HG02571 (cell line): ENCODE measurements around the gene KLRD1.
"Not testable (repeated sequence)": the region's sequence is repeated elsewhere in the genome, so short reads cannot be mapped to it uniquely, and the experiment has no call there.

ENCODE experiments used
- ATAC-seq: cut with Tn5 transposase; IDR thresholded peaks from one replicate; pipeline ENCODE4 v1.9.1; 2021; ENCODE audit warnings: mild to moderate bottlenecking, moderate library complexity; ENCODE audit not compliant: unreplicated experiment

KLRD1 gene

DNA sequence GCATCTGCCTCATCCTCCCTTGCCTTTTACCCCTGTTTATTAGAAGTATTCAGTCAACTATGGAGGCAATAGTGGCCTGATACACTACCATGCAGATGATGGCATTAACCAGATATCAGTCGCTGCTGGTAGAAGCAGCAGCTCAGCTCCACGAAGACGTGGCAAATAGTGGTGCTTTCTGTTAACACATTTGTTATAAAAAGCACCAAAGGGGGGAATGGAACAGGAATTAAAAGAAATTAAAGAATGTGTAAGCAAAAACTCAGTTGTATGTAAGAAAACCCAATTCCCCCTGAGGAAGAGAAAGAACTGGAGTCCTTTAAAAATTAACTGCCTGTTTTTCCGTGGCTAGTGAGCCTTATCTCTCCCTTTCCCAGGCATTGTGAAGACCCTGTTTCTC, 60.0 kb downstream of the KLRD1 start:
- not testable (repeated sequence) for ATAC-seq

- no peak for ATAC-seq
Measured at GRCh38 chr12:10368206-10369171, 60.8 kb downstream of the KLRD1 start.

GRCh38 chr12:10369557-10370415, 62.1 kb downstream of the KLRD1 start:
- no peak for ATAC-seq

- ATAC-seq = not testable (repeated sequence)
Measured at GRCh38 chr12:10371893-10372535, 64.3 kb downstream of the KLRD1 start.

- ATAC-seq = no peak
Measured at GRCh38 chr12:10372559-10372958, 64.9 kb downstream of the KLRD1 start.

DNA sequence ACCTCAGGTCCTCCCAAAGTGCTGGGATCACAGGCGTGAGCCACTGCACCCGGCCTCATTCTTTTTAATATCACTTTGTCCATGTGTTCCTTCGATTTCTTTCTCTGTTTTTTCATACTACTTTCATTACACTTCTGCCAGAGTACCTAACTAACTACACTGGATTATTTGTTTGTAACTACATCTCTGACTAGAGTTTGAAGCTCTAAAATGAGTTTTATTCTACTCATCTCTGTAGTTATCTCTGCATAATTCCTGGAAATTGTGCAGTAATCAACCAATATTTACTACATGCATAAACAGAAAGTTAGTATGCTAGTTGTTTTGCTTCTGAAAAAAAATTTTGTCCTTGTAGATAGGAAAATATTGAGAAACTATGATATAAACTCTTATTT, 67.0 kb downstream of the KLRD1 start:
- no peak for ATAC-seq

DNA sequence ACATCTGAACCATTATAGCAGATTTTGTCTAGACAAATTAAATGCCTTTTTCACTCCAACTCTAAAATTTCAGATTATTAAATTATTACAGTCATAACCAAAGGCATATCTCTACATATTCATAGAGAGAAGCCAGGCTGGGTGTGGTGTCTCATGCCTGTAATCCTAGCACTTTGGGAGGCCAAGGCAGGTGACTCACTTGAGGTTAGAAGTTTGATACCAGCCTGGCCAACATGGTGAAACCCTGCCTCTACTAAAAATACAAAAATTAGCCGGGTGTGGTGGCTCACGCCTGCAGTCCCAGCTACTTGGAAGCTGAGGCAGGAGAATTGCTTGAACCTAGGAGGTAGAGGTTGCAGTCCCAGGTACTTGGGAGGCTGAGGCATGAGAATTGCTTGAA, 71.1 kb downstream of the KLRD1 start:
- not testable (repeated sequence) for ATAC-seq
